IMR-90 (cell line): ENCODE data around the gene KRTAP4-12. TPM values are rescaled to one million over a fixed set of nuclear protein-coding genes. Genes with fewer than 3 reads are reported as not detected.

Experiments
- ATAC-seq: fragments of 200-7000 bp; cut with Tn5 transposase; 2 replicates; pipeline ENCODE4 v1.9.1; 2020; ENCODE audit warnings: low read depth, mild to moderate bottlenecking, moderate library complexity
- BruUV-seq: library from RNA; stranded (reverse); fragments of 400-500 nt; replicated peaks from 2 replicates; lab custom pipeline; 2021; lab: Mats Ljungman, UMichigan
- CTCF ChIA-PET: fragments of 300-600 bp; formaldehyde crosslinking; extraction: SDS; loops from one replicate; lab custom pipeline; 2021; ENCODE audit warnings: antibody characterized with exemption; lab: Yijun Ruan, JAX
- POLR2A ChIA-PET: fragments of 300-600 bp; sonication (Branson Sonifier 250); formaldehyde crosslinking; loops from one replicate; lab custom pipeline; 2022; ENCODE audit warnings: antibody characterized with exemption; ENCODE audit not compliant: unreplicated experiment; lab: Charles Lee
- DNase-seq: peaks from one replicate; pipeline ENCODE4 v3.0.0; 2013
- H2AFZ ChIP-seq: replicated peaks from 2 replicates; pipeline ENCODE3; 2013; ENCODE audit warnings: low read length, mild to moderate bottlenecking; ENCODE audit not compliant: poor library complexity
- H2AK5ac ChIP-seq: 2 replicates; pipeline ENCODE4 v1.6.1; 2013; ENCODE audit warnings: low read depth, low read length, inconsistent platforms
- H2AK9ac ChIP-seq: replicated peaks from 2 replicates; pipeline ENCODE3; 2013; ENCODE audit warnings: mild to moderate bottlenecking, low read depth, low read length, moderate library complexity; ENCODE audit not compliant: poor library complexity
- H2BK120ac ChIP-seq: 2 replicates; pipeline ENCODE4 v1.6.1; 2013; ENCODE audit warnings: low read depth, low read length, inconsistent platforms
- H2BK15ac ChIP-seq: 3 replicates; pipeline ENCODE4 v1.6.1; 2013; ENCODE audit warnings: low read depth, low read length, inconsistent platforms
- H2BK20ac ChIP-seq: 2 replicates; pipeline ENCODE4 v1.6.1; 2013; ENCODE audit warnings: low read depth, mild to moderate bottlenecking, inconsistent platforms, low read length, moderate library complexity
- H2BK5ac ChIP-seq: 2 replicates; pipeline ENCODE4 v1.6.1; 2013; ENCODE audit warnings: mild to moderate bottlenecking, low read depth, low read length, inconsistent platforms; ENCODE audit not compliant: poor library complexity, severe bottlenecking
- H3K14ac ChIP-seq: replicated peaks from 2 replicates; pipeline ENCODE4 v1.6.1; 2013; ENCODE audit warnings: low read depth, low read length, inconsistent platforms
- H3K18ac ChIP-seq: 2 replicates; pipeline ENCODE4 v1.6.1; 2013; ENCODE audit warnings: low read depth, low read length, control low read depth
- H3K23ac ChIP-seq: 2 replicates; pipeline ENCODE4 v1.6.1; 2013; ENCODE audit warnings: low read depth, low read length, inconsistent platforms
- H3K27ac ChIP-seq: 2 replicates; pipeline ENCODE4 v1.5.1; 2013; ENCODE audit warnings: mild to moderate bottlenecking, control low read depth, low read length; ENCODE audit not compliant: insufficient read depth
- H3K27me3 ChIP-seq: 2 replicates; pipeline ENCODE4 v1.6.1; 2013; ENCODE audit warnings: low read length; ENCODE audit not compliant: control insufficient read depth, insufficient read depth
- H3K36me3 ChIP-seq: 2 replicates; pipeline ENCODE4 v1.6.1; 2013; ENCODE audit warnings: low read length, mixed read lengths; ENCODE audit not compliant: control insufficient read depth, insufficient read depth
- H3K4ac ChIP-seq: 2 replicates; pipeline ENCODE4 v1.6.1; 2013; ENCODE audit warnings: low read depth, low read length, inconsistent platforms
- H3K4me1 ChIP-seq: 2 replicates; pipeline ENCODE4 v1.6.1; 2013; ENCODE audit warnings: low read length, mixed read lengths; ENCODE audit not compliant: control insufficient read depth, insufficient read depth
- H3K4me2 ChIP-seq: 2 replicates; pipeline ENCODE4 v1.6.1; 2013; ENCODE audit warnings: low read depth, mild to moderate bottlenecking, control low read depth, low read length, moderate library complexity
- H3K4me3 ChIP-seq: 2 replicates; pipeline ENCODE4 v1.5.1; 2013; ENCODE audit warnings: low read depth, mild to moderate bottlenecking, control low read depth, low read length, moderate library complexity; ENCODE audit not compliant: insufficient read depth
- H3K56ac ChIP-seq: 2 replicates; pipeline ENCODE4 v1.6.1; 2013; ENCODE audit warnings: low read length, inconsistent platforms; ENCODE audit not compliant: insufficient read depth; ENCODE audit errors: extremely low read depth
- H3K79me1 ChIP-seq, 2 experiments: 2 replicates each; pipeline ENCODE4 v1.6.1; 2013; ENCODE audit warnings: low read length in 2 of 2, inconsistent platforms in 1 of 2, low read depth in 1 of 2
- H3K9ac ChIP-seq: 2 replicates; pipeline ENCODE4 v1.6.1; 2013; ENCODE audit warnings: low read depth, low read length, control low read depth
- H3K9me1 ChIP-seq: 2 replicates; pipeline ENCODE4 v1.6.1; 2013; ENCODE audit warnings: low read length, inconsistent platforms; ENCODE audit not compliant: insufficient read depth
- H3K9me3 ChIP-seq: 2 replicates; pipeline ENCODE4 v1.6.1; 2013; ENCODE audit warnings: low read length; ENCODE audit not compliant: control insufficient read depth, insufficient read depth
- H4K20me1 ChIP-seq: 2 replicates; pipeline ENCODE4 v1.6.1; 2013; ENCODE audit warnings: low read length, inconsistent platforms; ENCODE audit not compliant: insufficient read depth
- H4K5ac ChIP-seq: 2 replicates; pipeline ENCODE4 v1.6.1; 2013; ENCODE audit warnings: mild to moderate bottlenecking, low read depth, low read length, control low read depth
- H4K8ac ChIP-seq, 2 experiments: 2 replicates each; pipeline ENCODE4 v1.6.1; 2013; ENCODE audit warnings: low read depth in 2 of 2, low read length in 2 of 2, control low read depth in 1 of 2, inconsistent platforms in 1 of 2
- H4K91ac ChIP-seq: 2 replicates; pipeline ENCODE4 v1.6.1; 2013; ENCODE audit warnings: low read depth, low read length, inconsistent platforms; ENCODE audit not compliant: insufficient read depth
- BHLHE40 ChIP-seq: fragments of 150-350 bp; IDR thresholded peaks from 2 replicates; pipeline ENCODE4 v1.6.1; 2016; ENCODE audit warnings: mild to moderate bottlenecking, low read depth, low read length
- CEBPB ChIP-seq: IDR thresholded peaks from 2 replicates; pipeline ENCODE4 v1.6.1; 2012; ENCODE audit warnings: low read depth, low read length, improper control_type of control experiment
- CHD1 ChIP-seq: IDR thresholded peaks from 2 replicates; pipeline ENCODE4 v1.6.1; 2012; ENCODE audit warnings: low read depth, low read length, improper control_type of control experiment
- FOS ChIP-seq: fragments of 150-350 bp; IDR thresholded peaks from 2 replicates; pipeline ENCODE4 v1.6.1; 2016; ENCODE audit warnings: low read depth, low read length
- MAFK ChIP-seq: IDR thresholded peaks from 2 replicates; pipeline ENCODE4 v1.6.1; 2012; ENCODE audit warnings: low read depth, low read length, improper control_type of control experiment
- MAZ ChIP-seq: IDR thresholded peaks from 2 replicates; pipeline ENCODE4 v1.6.1; 2012; ENCODE audit warnings: low read depth, mild to moderate bottlenecking, low read length, improper control_type of control experiment, moderate library complexity, borderline replicate concordance
- MXI1 ChIP-seq: IDR thresholded peaks from 2 replicates; pipeline ENCODE4 v1.6.1; 2012; ENCODE audit warnings: low read depth, mild to moderate bottlenecking, low read length, moderate library complexity, borderline replicate concordance
- NFE2L2 ChIP-seq: fragments of 150-350 bp; IDR thresholded peaks from 2 replicates; pipeline ENCODE4 v1.6.1; 2016; ENCODE audit warnings: low read depth, mild to moderate bottlenecking, low read length
- POLR2A ChIP-seq: IDR thresholded peaks from 2 replicates; pipeline ENCODE4 v1.6.1; 2012; ENCODE audit warnings: mild to moderate bottlenecking, low read depth, low read length
- RAD21 ChIP-seq: IDR thresholded peaks from 2 replicates; pipeline ENCODE4 v1.6.1; 2012; ENCODE audit warnings: low read length, improper control_type of control experiment
- RCOR1 ChIP-seq: IDR thresholded peaks from 2 replicates; pipeline ENCODE4 v1.6.1; 2012; ENCODE audit warnings: mild to moderate bottlenecking, low read length, improper control_type of control experiment; ENCODE audit not compliant: insufficient replicate concordance
- RFX5 ChIP-seq: IDR thresholded peaks from 2 replicates; pipeline ENCODE4 v1.8.0; 2012; ENCODE audit warnings: low read depth, mild to moderate bottlenecking, low read length, moderate library complexity
- SMC3 ChIP-seq: fragments of 150-350 bp; IDR thresholded peaks from 2 replicates; pipeline ENCODE4 v1.6.1; 2016; ENCODE audit warnings: low read depth, mild to moderate bottlenecking, antibody characterized with exemption, low read length, moderate library complexity
- USF2 ChIP-seq: fragments of 150-350 bp; IDR thresholded peaks from 2 replicates; pipeline ENCODE4 v1.6.1; 2017; ENCODE audit warnings: mild to moderate bottlenecking, antibody characterized with exemption, low read length, low read depth
- WGBS, 2 experiments: methylation state at CpG; one replicate each; pipeline versions ENCODE4 v1.1.5 to v1.1.7; 2013; ENCODE audit warnings: missing lambda C conversion rate in 2 of 2; ENCODE audit not compliant: insufficient read length in 1 of 2; ENCODE audit errors: extremely low coverage in 2 of 2; 5-methylcytosine and 5-hydroxymethylcytosine counted together
- dilution Hi-C: fragments of 300-500 bp; cut with HindIII; formaldehyde crosslinking; loops from one replicate; pipeline ENCODE4 v1.14.3; 2018; ENCODE audit warnings: low sequenced_read_pairs; ENCODE audit not compliant: unreplicated experiment
- in situ Hi-C: fragments of 300-500 bp; cut with MboI; formaldehyde crosslinking; loops from 3 replicates; pipeline ENCODE4 v1.14.3; 2019; ENCODE audit warnings: low sequenced_read_pairs, inconsistent platforms, mixed read lengths
- intact Hi-C: fragments of 100-400 bp; cut with micrococcal nuclease; formaldehyde crosslinking; loops from 2 replicates; pipeline ENCODE4 v1.10.0; 2022
- polyA plus RNA-seq, 3 experiments: library from polyadenylated mRNA; depleted of rRNA; stranded (reverse); fragments of >200 nt; gene quantifications; 2 replicates each; pipeline ENCODE4 v1.2.3, GENCODE V29; 2012; ENCODE audit warnings: low replicate concordance in 1 of 3
- total RNA-seq: library from RNA; depleted of rRNA; stranded (reverse); fragments of >200 nt; gene quantifications from 2 replicates; pipeline ENCODE4 v1.2.3, GENCODE V29; 2012
- TF ChIP-seq, protein P1 (sequence below): conservative IDR thresholded peaks from 2 replicates; pipeline ENCODE4 v1.5.1; 2012; ENCODE audit warnings: mild to moderate bottlenecking, low read depth, low read length, improper control_type of control experiment
- TF ChIP-seq, protein P2 (sequence below): fragments of 150-350 bp; IDR thresholded peaks from 2 replicates; pipeline ENCODE4 v1.6.1; 2016; ENCODE audit warnings: low read depth, mild to moderate bottlenecking, low read length, moderate library complexity, borderline replicate concordance

KRTAP4-12 gene
- total and polyA plus RNA-seq, 2 of the 4 experiments (the other 2 are of a cell fraction), result 0.18 to 1.1 TPM

- dilution Hi-C loops, result no loop called here
- Histone ChIP-seq H3K4me1 (no peaks in the 10 kb centered on the region), H3K56ac (no peak overlapping the region), H3K4me3 (no peak overlapping the region), H2AK9ac (no peak overlapping the region), H3K27me3 (no peaks in the 10 kb centered on the region), H3K9ac (no peak overlapping the region), H2BK120ac (no peak overlapping the region), H4K91ac (no peak overlapping the region), H3K14ac (no peak overlapping the region), H3K4ac (no peak overlapping the region), H2AK5ac (no peak overlapping the region), H3K9me1 (no peaks in the 10 kb centered on the region), H3K4me2 (no peak overlapping the region), H4K5ac (no peak overlapping the region), H3K9me3 (no peaks in the 10 kb centered on the region), H3K79me1 (no peaks in the 10 kb centered on the region), H3K36me3 (no peaks in the 10 kb centered on the region), H4K20me1 (no peaks in the 10 kb centered on the region), H2AFZ (no peak overlapping the region), H2BK20ac (no peak overlapping the region), H3K18ac (no peak overlapping the region), H3K23ac (no peak overlapping the region), H3K27ac (no peak overlapping the region), H4K8ac (no peak overlapping the region), H2BK15ac (no peak overlapping the region), H2BK5ac (no peak overlapping the region)
- 63% methylated on average over 4 of the region's 7 CpGs; no CpG with 5 or more reads in 1 of the 2 experiments for WGBS, 2 experiments
- DNase-seq (no peak), ATAC-seq (no peak)
- CTCF ChIA-PET, result no interaction called here
- POLR2A ChIA-PET, result no interaction called here
- TF ChIP-seq USF2 (no peak), BHLHE40 (no peak), MAFK (no peak), FOS (no peak), SMC3 (no peak), MAZ (no peak), RFX5 (no peak), POLR2A (no peak), CEBPB (no peak), RAD21 (no peak), MXI1 (no peak), CHD1 (no peak), RCOR1 (no peak), NFE2L2 (no peak)
- TF ChIP-seq, protein P1, sequence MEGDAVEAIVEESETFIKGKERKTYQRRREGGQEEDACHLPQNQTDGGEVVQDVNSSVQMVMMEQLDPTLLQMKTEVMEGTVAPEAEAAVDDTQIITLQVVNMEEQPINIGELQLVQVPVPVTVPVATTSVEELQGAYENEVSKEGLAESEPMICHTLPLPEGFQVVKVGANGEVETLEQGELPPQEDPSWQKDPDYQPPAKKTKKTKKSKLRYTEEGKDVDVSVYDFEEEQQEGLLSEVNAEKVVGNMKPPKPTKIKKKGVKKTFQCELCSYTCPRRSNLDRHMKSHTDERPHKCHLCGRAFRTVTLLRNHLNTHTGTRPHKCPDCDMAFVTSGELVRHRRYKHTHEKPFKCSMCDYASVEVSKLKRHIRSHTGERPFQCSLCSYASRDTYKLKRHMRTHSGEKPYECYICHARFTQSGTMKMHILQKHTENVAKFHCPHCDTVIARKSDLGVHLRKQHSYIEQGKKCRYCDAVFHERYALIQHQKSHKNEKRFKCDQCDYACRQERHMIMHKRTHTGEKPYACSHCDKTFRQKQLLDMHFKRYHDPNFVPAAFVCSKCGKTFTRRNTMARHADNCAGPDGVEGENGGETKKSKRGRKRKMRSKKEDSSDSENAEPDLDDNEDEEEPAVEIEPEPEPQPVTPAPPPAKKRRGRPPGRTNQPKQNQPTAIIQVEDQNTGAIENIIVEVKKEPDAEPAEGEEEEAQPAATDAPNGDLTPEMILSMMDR, result no peak
- TF ChIP-seq, protein P2, sequence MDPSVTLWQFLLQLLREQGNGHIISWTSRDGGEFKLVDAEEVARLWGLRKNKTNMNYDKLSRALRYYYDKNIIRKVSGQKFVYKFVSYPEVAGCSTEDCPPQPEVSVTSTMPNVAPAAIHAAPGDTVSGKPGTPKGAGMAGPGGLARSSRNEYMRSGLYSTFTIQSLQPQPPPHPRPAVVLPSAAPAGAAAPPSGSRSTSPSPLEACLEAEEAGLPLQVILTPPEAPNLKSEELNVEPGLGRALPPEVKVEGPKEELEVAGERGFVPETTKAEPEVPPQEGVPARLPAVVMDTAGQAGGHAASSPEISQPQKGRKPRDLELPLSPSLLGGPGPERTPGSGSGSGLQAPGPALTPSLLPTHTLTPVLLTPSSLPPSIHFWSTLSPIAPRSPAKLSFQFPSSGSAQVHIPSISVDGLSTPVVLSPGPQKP, result no peak
- in situ Hi-C loops, result no loop called here
- intact Hi-C loops, result no loop called here
- no TSS peak for BruUV-seq
Observed at GRCh38 chr17:41167561-41167960, 43.6 kb upstream of the KRTAP4-12 start.
